BE2C (cell line): Measurements from ENCODE around the gene TTC31.
"Not testable (repeated sequence)": the region's sequence is repeated elsewhere in the genome, so short reads cannot be mapped to it uniquely, and the experiment has no call there.

Experiments used
- DNase-seq: peaks from one replicate; pipeline ENCODE4 v3.0.0-alpha.2; 2020
- H3K27me3 ChIP-seq: fragments of 250-450 bp; sonication (Bioruptor Pico); 2 replicates; pipeline ENCODE4 v1.5.1; 2020; ENCODE audit warnings: mild to moderate bottlenecking
- H3K36me3 ChIP-seq: fragments of 250-450 bp; sonication (Bioruptor Pico); 2 replicates; pipeline ENCODE4 v1.5.1; 2020; ENCODE audit warnings: mild to moderate bottlenecking
- H3K4me1 ChIP-seq: fragments of 250-450 bp; sonication (Bioruptor Pico); 2 replicates; pipeline ENCODE4 v1.5.1; 2020
- H3K4me3 ChIP-seq: 2 replicates; pipeline ENCODE4 v1.5.1; 2011; ENCODE audit warnings: low read depth, low read length
- H3K9me3 ChIP-seq: fragments of 250-450 bp; sonication (Bioruptor Pico); 2 replicates; pipeline ENCODE4 v1.5.1; 2020
- CTCF ChIP-seq: IDR thresholded peaks from 2 replicates; pipeline ENCODE4 v1.5.1; 2012; ENCODE audit warnings: mild to moderate bottlenecking, low read depth, low read length

Gene TTC31

GRCh38 chr2:74461187-74462053 lies 21.5 kb upstream of the TTC31 start:
- no peak overlapping the region for H3K4me3 ChIP-seq
- H3K36me3 ChIP-seq: no peaks in the 10 kb centered on the region; the same call in 1 of the 2 replicates
- no peaks in the 10 kb centered on the region for H3K27me3 ChIP-seq
- no peaks in the 10 kb centered on the region for H3K9me3 ChIP-seq
- DNase-seq: peak; percentile 25
- H3K4me1 ChIP-seq: no peaks in the 10 kb centered on the region
- peak; percentile 38 for TF ChIP-seq CTCF

- Histone ChIP-seq H3K9me3 (no peaks in the 10 kb centered on the region), H3K4me1 (no peaks in the 10 kb centered on the region), H3K4me3 (no peak overlapping the region), H3K36me3 (no peaks in the 10 kb centered on the region; the same call in 1 of the 2 replicates), H3K27me3 (no peaks in the 10 kb centered on the region)
- TF ChIP-seq CTCF: no peak
- no peak for DNase-seq
These were observed 20.7 kb upstream of the TTC31 start for GRCh38 chr2:74462054-74462785.

- Histone ChIP-seq H3K27me3 (no peaks in the 10 kb centered on the region), H3K36me3 (no peaks in the 10 kb centered on the region; the same call in 1 of the 2 replicates), H3K9me3 (no peaks in the 10 kb centered on the region), H3K4me3 (no peak overlapping the region), H3K4me1 (no peaks in the 10 kb centered on the region)
- TF ChIP-seq CTCF: no peak
- no peak for DNase-seq
These were observed 20.1 kb upstream of the TTC31 start for GRCh38 chr2:74462786-74463105.

- TF ChIP-seq CTCF: no peak
- no peaks in the 10 kb centered on the region for H3K9me3 ChIP-seq
- peak overlapping the region; percentile 70 for H3K4me3 ChIP-seq
- H3K4me1 ChIP-seq: no peaks in the 10 kb centered on the region
- DNase-seq: no peak
- H3K36me3 ChIP-seq: no peaks in the 10 kb centered on the region; the same call in 1 of the 2 replicates
- H3K27me3 ChIP-seq: no peaks in the 10 kb centered on the region
These were observed 18.5 kb upstream of the TTC31 start for GRCh38 chr2:74464406-74464805.

GRCh38 chr2:74470742-74471141 lies 12.1 kb upstream of the TTC31 start:
- H3K4me3 ChIP-seq: not testable (repeated sequence)

GRCh38 chr2:74471332-74472065 lies 11.4 kb upstream of the TTC31 start:
- H3K36me3 ChIP-seq: no peaks in the 10 kb centered on the region; the same call in 1 of the 2 replicates
- H3K4me1 ChIP-seq: no peaks in the 10 kb centered on the region
- no peaks in the 10 kb centered on the region for H3K27me3 ChIP-seq
- no peaks in the 10 kb centered on the region for H3K9me3 ChIP-seq
- DNase-seq: no peak
- peak overlapping the region; percentile 79 for H3K4me3 ChIP-seq
- TF ChIP-seq CTCF: no peak

More at GRCh38 chr2:74470742-74471141, 12.1 kb upstream of the TTC31 start:
- H3K9me3 ChIP-seq, H3K4me1 ChIP-seq, H3K36me3 ChIP-seq, DNase-seq, H3K27me3 ChIP-seq: not testable (repeated sequence)
